Measurements from ENCODE around the gene GINS1.

Gene GINS1

GRCh38 chr20:25378189-25378883, 29.1 kb upstream of the GINS1 start:
- DNase-seq (ENCODE audit: insufficient read length, low spot score) (no peak), FAIRE-seq (no peak)
- no peak for TF ChIP-seq CTCF (IDR thresholded peaks at IDR 0.05; ENCODE audit: insufficient read depth, missing control alignments)

GRCh38 chr20:25378884-25379733, 28.4 kb upstream of the GINS1 start:
- no peak for TF ChIP-seq CTCF (IDR thresholded peaks at IDR 0.05; ENCODE audit: insufficient read depth, missing control alignments)
- no peak for FAIRE-seq

GRCh38 chr20:25380945-25381614, 26.4 kb upstream of the GINS1 start:
- TF ChIP-seq CTCF (IDR thresholded peaks at IDR 0.05; ENCODE audit: insufficient read depth, missing control alignments): no peak
- FAIRE-seq: no peak
- DNase-seq (ENCODE audit: insufficient read length, low spot score): no peak

More at GRCh38 chr20:25378884-25379733, 28.4 kb upstream of the GINS1 start:
- no peak for DNase-seq (ENCODE audit: insufficient read length, low spot score)

GRCh38 chr20:25382704-25383370, 24.6 kb upstream of the GINS1 start:
- no peak for DNase-seq (ENCODE audit: insufficient read length, low spot score)
- FAIRE-seq: no peak
- TF ChIP-seq CTCF (IDR thresholded peaks at IDR 0.05; ENCODE audit: insufficient read depth, missing control alignments): no peak

- FAIRE-seq: no peak
- no peak for TF ChIP-seq CTCF (IDR thresholded peaks at IDR 0.05; ENCODE audit: insufficient read depth, missing control alignments)
- DNase-seq (ENCODE audit: insufficient read length, low spot score): no peak
Measured at GRCh38 chr20:25389401-25389857, 18.0 kb upstream of the GINS1 start.

- no peak for TF ChIP-seq CTCF (IDR thresholded peaks at IDR 0.05; ENCODE audit: insufficient read depth, missing control alignments)
- no peak for DNase-seq (ENCODE audit: insufficient read length, low spot score)
- FAIRE-seq: no peak
Measured at GRCh38 chr20:25389858-25390537, 17.5 kb upstream of the GINS1 start.

All from D721Med (cell line).